HUES6 (cell line): ENCODE measurements around the gene MGMT.

Source experiments
- H3K27ac ChIP-seq: 2 replicates; pipeline ENCODE4 v1.7.0; 2013; ENCODE audit warnings: low read depth, mild to moderate bottlenecking, low read length, inconsistent platforms
- H3K27me3 ChIP-seq: 2 replicates; pipeline ENCODE4 v1.6.1; 2013; ENCODE audit warnings: low read length; ENCODE audit not compliant: control insufficient read depth, insufficient read depth
- H3K36me3 ChIP-seq: 2 replicates; pipeline ENCODE4 v1.6.1; 2013; ENCODE audit warnings: low read length; ENCODE audit not compliant: control insufficient read depth, insufficient read depth
- H3K4me1 ChIP-seq: 2 replicates; pipeline ENCODE4 v1.6.1; 2013; ENCODE audit warnings: low read length; ENCODE audit not compliant: control insufficient read depth, insufficient read depth
- H3K4me3 ChIP-seq: 2 replicates; pipeline ENCODE4 v1.5.1; 2013; ENCODE audit warnings: low read depth, low read length
- H3K9ac ChIP-seq: one replicate; pipeline ENCODE4 v1.6.1; 2013; ENCODE audit warnings: mild to moderate bottlenecking, low read length
- H3K9me3 ChIP-seq: 2 replicates; pipeline ENCODE4 v1.6.1; 2013; ENCODE audit warnings: low read depth, low read length; ENCODE audit not compliant: control insufficient read depth, insufficient read depth

The MGMT gene

DNA sequence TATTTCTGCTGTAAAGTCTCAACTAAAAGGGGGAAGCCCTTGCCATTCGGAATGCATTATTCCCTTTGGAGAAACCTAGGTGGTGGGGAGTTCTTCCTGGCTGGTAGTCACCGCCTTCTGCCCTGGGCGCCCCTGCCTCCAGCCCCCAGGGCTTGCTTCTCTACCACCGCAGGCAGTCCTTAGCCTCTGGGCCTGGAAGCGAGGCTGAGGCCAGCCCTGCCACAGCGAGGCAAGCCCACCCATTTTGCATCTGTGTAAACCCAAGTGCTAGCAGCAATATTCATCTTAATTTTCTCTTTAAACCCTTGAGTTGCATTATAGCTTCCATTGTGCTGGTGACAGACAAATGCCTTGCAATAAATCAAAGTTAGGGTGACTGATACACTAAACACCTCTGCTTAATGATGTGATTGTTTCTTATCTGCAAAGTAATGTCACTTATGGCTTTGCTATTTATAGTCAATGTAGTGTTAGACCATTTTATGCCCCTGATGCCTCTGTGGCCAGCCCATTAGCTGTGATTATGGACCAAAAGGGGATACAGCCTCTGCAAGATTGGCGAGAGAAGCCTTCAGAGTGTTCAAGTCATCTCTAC lies 26.2 kb upstream of the MGMT start:
- no peaks in the 10 kb centered on the region for H3K27me3 ChIP-seq
- H3K4me1 ChIP-seq, result peaks cover 21% of the 10 kb centered on the region
- peaks cover 4% of the 10 kb centered on the region; the same call in 1 of the 2 replicates for H3K9me3 ChIP-seq
- H3K27ac ChIP-seq, result no peak overlapping the region
- no peak overlapping the region for H3K4me3 ChIP-seq
- H3K9ac ChIP-seq, result no peak overlapping the region
- H3K36me3 ChIP-seq, result no peaks in the 10 kb centered on the region

GRCh38 chr10:129441372-129442009 lies 25.6 kb upstream of the MGMT start:
- H3K4me1 ChIP-seq, result peaks cover 28% of the 10 kb centered on the region
- no peaks in the 10 kb centered on the region for H3K9me3 ChIP-seq
- H3K36me3 ChIP-seq, result no peaks in the 10 kb centered on the region
- no peak overlapping the region for H3K9ac ChIP-seq
- no peaks in the 10 kb centered on the region for H3K27me3 ChIP-seq
- no peak overlapping the region for H3K27ac ChIP-seq
- no peak overlapping the region for H3K4me3 ChIP-seq

GRCh38 chr10:129442866-129443265 lies 24.2 kb upstream of the MGMT start:
- Histone ChIP-seq H3K27me3 (no peaks in the 10 kb centered on the region), H3K4me3 (no peak overlapping the region), H3K9me3 (no peaks in the 10 kb centered on the region), H3K36me3 (no peaks in the 10 kb centered on the region), H3K4me1 (peaks cover 24% of the 10 kb centered on the region), H3K27ac (no peak overlapping the region), H3K9ac (no peak overlapping the region)

GRCh38 chr10:129444359-129444758 lies 22.7 kb upstream of the MGMT start:
- Histone ChIP-seq H3K36me3 (no peaks in the 10 kb centered on the region), H3K27ac (no peak overlapping the region), H3K4me3 (no peak overlapping the region), H3K4me1 (peaks cover 20% of the 10 kb centered on the region), H3K9ac (no peak overlapping the region), H3K27me3 (no peaks in the 10 kb centered on the region), H3K9me3 (no peaks in the 10 kb centered on the region)

- no peak overlapping the region for H3K27ac ChIP-seq
- no peaks in the 10 kb centered on the region for H3K27me3 ChIP-seq
- H3K9ac ChIP-seq, result no peak overlapping the region
- H3K36me3 ChIP-seq, result no peaks in the 10 kb centered on the region
- no peaks in the 10 kb centered on the region for H3K9me3 ChIP-seq
- H3K4me3 ChIP-seq, result no peak overlapping the region
- peaks cover 20% of the 10 kb centered on the region for H3K4me1 ChIP-seq
These were observed 21.4 kb upstream of the MGMT start for GRCh38 chr10:129445436-129446182.

- Histone ChIP-seq H3K27ac (no peak overlapping the region), H3K4me1 (peaks cover 17% of the 10 kb centered on the region), H3K9ac (no peak overlapping the region), H3K36me3 (no peaks in the 10 kb centered on the region), H3K9me3 (no peaks in the 10 kb centered on the region), H3K4me3 (no peak overlapping the region), H3K27me3 (no peaks in the 10 kb centered on the region)
These were observed 20.9 kb upstream of the MGMT start for GRCh38 chr10:129446183-129446581.

DNA sequence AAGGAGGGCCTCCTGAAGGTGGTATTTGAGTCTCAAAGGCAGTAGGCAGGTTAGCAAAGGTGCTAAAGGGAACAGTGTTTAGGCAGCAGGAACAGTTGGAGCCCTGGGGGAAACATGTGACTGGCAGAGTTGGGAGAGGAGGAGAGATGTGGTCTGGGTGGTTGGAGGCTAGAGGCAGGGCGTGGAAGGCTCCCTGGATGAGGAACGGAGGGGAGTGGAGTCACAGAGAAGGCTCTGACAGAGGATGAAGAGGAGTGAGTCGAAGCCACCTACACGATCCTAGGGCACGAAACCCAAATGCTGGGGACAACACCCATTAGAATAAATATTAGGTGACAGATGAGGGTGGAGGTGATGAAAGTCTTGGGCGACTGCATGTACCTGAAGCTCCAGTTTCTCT lies 19.6 kb upstream of the MGMT start:
- H3K9ac ChIP-seq, result no peak overlapping the region
- no peaks in the 10 kb centered on the region for H3K9me3 ChIP-seq
- H3K4me1 ChIP-seq, result peaks cover 9% of the 10 kb centered on the region; the same call in 1 of the 2 replicates
- H3K27me3 ChIP-seq, result no peaks in the 10 kb centered on the region
- H3K4me3 ChIP-seq, result no peak overlapping the region
- no peaks in the 10 kb centered on the region for H3K36me3 ChIP-seq
- H3K27ac ChIP-seq, result no peak overlapping the region

GRCh38 chr10:129448086-129448485 lies 19.0 kb upstream of the MGMT start:
- Histone ChIP-seq H3K27me3 (no peaks in the 10 kb centered on the region), H3K9me3 (no peaks in the 10 kb centered on the region), H3K36me3 (no peaks in the 10 kb centered on the region), H3K9ac (no peak overlapping the region), H3K4me1 (peaks cover 9% of the 10 kb centered on the region; the same call in 1 of the 2 replicates), H3K27ac (no peak overlapping the region), H3K4me3 (no peak overlapping the region)

- Histone ChIP-seq H3K4me3 (no peak overlapping the region), H3K4me1 (peaks cover 9% of the 10 kb centered on the region; the same call in 1 of the 2 replicates), H3K27ac (no peak overlapping the region), H3K36me3 (no peaks in the 10 kb centered on the region), H3K27me3 (no peaks in the 10 kb centered on the region), H3K9me3 (no peaks in the 10 kb centered on the region), H3K9ac (no peak overlapping the region)
These were observed 18.5 kb upstream of the MGMT start for GRCh38 chr10:129448539-129448938.

- H3K4me1 ChIP-seq, result peaks cover 9% of the 10 kb centered on the region; the same call in 1 of the 2 replicates
These were observed 17.1 kb upstream of the MGMT start for GRCh38 chr10:129449893-129450292.

GRCh38 chr10:129450391-129450790 lies 16.6 kb upstream of the MGMT start:
- Histone ChIP-seq H3K36me3 (no peaks in the 10 kb centered on the region), H3K4me3 (no peak overlapping the region), H3K4me1 (peaks cover 9% of the 10 kb centered on the region; the same call in 1 of the 2 replicates), H3K9ac (no peak overlapping the region), H3K9me3 (no peaks in the 10 kb centered on the region), H3K27ac (no peak overlapping the region), H3K27me3 (no peaks in the 10 kb centered on the region)

More at GRCh38 chr10:129449893-129450292, 17.1 kb upstream of the MGMT start:
- Histone ChIP-seq H3K9me3 (no peaks in the 10 kb centered on the region), H3K36me3 (no peaks in the 10 kb centered on the region), H3K27ac (no peak overlapping the region), H3K9ac (no peak overlapping the region), H3K4me3 (no peak overlapping the region), H3K27me3 (no peaks in the 10 kb centered on the region)
